HepG2 (cell line): ENCODE measurements around the gene TOP1. TPM values are rescaled to one million over a fixed set of nuclear protein-coding genes. Genes with fewer than 3 reads are reported as not detected.

Source experiments
- ELF3 ChIP-seq: IDR thresholded peaks from 2 replicates; pipeline ENCODE4 v1.6.1; 2016; ENCODE audit warnings: missing genetic modification reagents, missing compliant biosample characterization
- FOXJ3 ChIP-seq: sonication (generic); formaldehyde crosslinking; IDR thresholded peaks from 2 replicates; pipeline ENCODE4 v1.4.0; 2020; ENCODE audit warnings: missing genetic modification reagents, mild to moderate bottlenecking, borderline replicate concordance
- FOXM1 ChIP-seq: sonication (generic); formaldehyde crosslinking; IDR thresholded peaks from 2 replicates; pipeline ENCODE4 v1.5.0; 2020; ENCODE audit warnings: missing genetic modification reagents
- HDAC1 ChIP-seq: sonication (generic); formaldehyde crosslinking; IDR thresholded peaks from 2 replicates; pipeline ENCODE4 v1.5.1; 2020; ENCODE audit warnings: mild to moderate bottlenecking, missing genetic modification reagents
- KDM2A ChIP-seq: sonication (generic); formaldehyde crosslinking; IDR thresholded peaks from 2 replicates; pipeline ENCODE4 v1.4.0; 2020; ENCODE audit warnings: low read depth, missing genetic modification reagents, borderline replicate concordance
- KDM5A ChIP-seq: fragments of 200-600 bp; sonication (generic); IDR thresholded peaks from 2 replicates; pipeline ENCODE4 v1.7.0; 2018; ENCODE audit warnings: antibody characterized with exemption, mild to moderate bottlenecking, low read length, borderline replicate concordance
- NFYC ChIP-seq: IDR thresholded peaks from 2 replicates; pipeline ENCODE4 v1.6.1; 2016; ENCODE audit warnings: missing genetic modification reagents, missing compliant biosample characterization
- RAD21 ChIP-seq: fragments of 450-650 bp; formaldehyde crosslinking; IDR thresholded peaks from 2 replicates; pipeline ENCODE4 v1.5.0; 2020; ENCODE audit warnings: mild to moderate bottlenecking
- SALL1 ChIP-seq: sonication (generic); formaldehyde crosslinking; IDR thresholded peaks from 2 replicates; pipeline ENCODE4 v1.8.0; 2022; ENCODE audit warnings: mild to moderate bottlenecking, missing genetic modification reagents
- SOX6 ChIP-seq, 2 experiments: fragments of 450-650 bp in 1 of 2; sonication (generic) in 1 of 2; formaldehyde crosslinking in 1 of 2; IDR thresholded peaks; 2 replicates each; pipeline versions ENCODE4 v1.4.0 to v1.6.1; 2017 to 2020; ENCODE audit warnings: antibody characterized with exemption in 1 of 2, mild to moderate bottlenecking in 1 of 2, missing genetic modification reagents in 1 of 2
- SP5 ChIP-seq: IDR thresholded peaks from 2 replicates; pipeline ENCODE4 v1.6.1; 2016; ENCODE audit warnings: low read depth, borderline replicate concordance
- YEATS2 ChIP-seq: sonication (generic); formaldehyde crosslinking; IDR thresholded peaks from 2 replicates; pipeline ENCODE4 v1.4.0; 2020; ENCODE audit warnings: missing genetic modification reagents, borderline replicate concordance
- ZNF138 ChIP-seq: sonication (generic); formaldehyde crosslinking; IDR thresholded peaks from 2 replicates; pipeline ENCODE4 v1.5.0; 2020; ENCODE audit warnings: mild to moderate bottlenecking, low read depth, missing genetic modification reagents
- ZNF17 ChIP-seq: sonication (generic); formaldehyde crosslinking; IDR thresholded peaks from 2 replicates; pipeline ENCODE4 v1.5.0; 2020; ENCODE audit warnings: mild to moderate bottlenecking, missing genetic modification reagents
- ZNF205 ChIP-seq: IDR thresholded peaks from 2 replicates; pipeline ENCODE4 v1.6.1; 2018; ENCODE audit warnings: missing biosample characterization, missing genetic modification reagents
- ZNF224 ChIP-seq: sonication (generic); formaldehyde crosslinking; IDR thresholded peaks from 2 replicates; pipeline ENCODE4 v1.5.0; 2020; ENCODE audit warnings: mild to moderate bottlenecking, missing genetic modification reagents
- ZNF34 ChIP-seq: sonication (generic); formaldehyde crosslinking; IDR thresholded peaks from 2 replicates; pipeline ENCODE4 v1.4.0; 2020; ENCODE audit warnings: mild to moderate bottlenecking, missing genetic modification reagents, borderline replicate concordance
- ZNF383 ChIP-seq: sonication (generic); formaldehyde crosslinking; IDR thresholded peaks from 2 replicates; pipeline ENCODE4 v1.4.0; 2020; ENCODE audit warnings: missing genetic modification reagents, mild to moderate bottlenecking, borderline replicate concordance
- ZNF563 ChIP-seq: sonication (generic); formaldehyde crosslinking; IDR thresholded peaks from 2 replicates; pipeline ENCODE4 v1.8.0; 2022; ENCODE audit warnings: mild to moderate bottlenecking, moderate library complexity, missing genetic modification reagents
- ZNF639 ChIP-seq: conservative IDR thresholded peaks from 2 replicates; pipeline ENCODE4 v1.6.1; 2018; ENCODE audit warnings: missing genetic modification reagents
- ZNF879 ChIP-seq: sonication (generic); formaldehyde crosslinking; IDR thresholded peaks from 2 replicates; pipeline ENCODE4 v1.8.1; 2023; ENCODE audit warnings: missing genetic modification reagents
- ZZZ3 ChIP-seq: sonication (generic); formaldehyde crosslinking; IDR thresholded peaks from 2 replicates; pipeline ENCODE4 v1.4.0; 2020; ENCODE audit warnings: missing genetic modification reagents, mild to moderate bottlenecking, borderline replicate concordance
- polyA plus RNA-seq, 8 experiments: library from polyadenylated mRNA; depleted of rRNA in 3 of 8; stranded (reverse) in 7 of 8; unstranded in 1 of 8; fragments of >200 nt; fragmentation: Illumina TruSeq in 4 of 8; extraction: Trizol in 4 of 8; gene quantifications; 2 replicates each; pipeline versions ENCODE4 v1.2.1 to v1.2.3, GENCODE V29; 2011 to 2016; ENCODE audit warnings: low read depth in 4 of 8, missing spikeins in 1 of 8, mixed read lengths in 1 of 8; ENCODE audit not compliant: insufficient read depth in 1 of 8
- total RNA-seq, 5 experiments: library from RNA; depleted of rRNA; stranded (reverse); fragments of >200 nt; fragmentation: Illumina TruSeq; extraction: Trizol; gene quantifications; 2 replicates each; pipeline ENCODE4 v1.2.3, GENCODE V29; 2016; ENCODE audit warnings: low read depth in 1 of 5
- TF ChIP-seq, protein P1 (sequence below): sonication (generic); formaldehyde crosslinking; IDR thresholded peaks from 2 replicates; pipeline ENCODE4 v1.5.0; 2020; ENCODE audit warnings: mild to moderate bottlenecking, missing genetic modification reagents, moderate library complexity
- TF ChIP-seq, protein P2 (sequence below): sonication (generic); formaldehyde crosslinking; IDR thresholded peaks from 2 replicates; pipeline ENCODE4 v1.9.0; 2022; ENCODE audit warnings: missing genetic modification reagents, mild to moderate bottlenecking, borderline replicate concordance
- TF ChIP-seq, protein P3 (sequence below): IDR thresholded peaks from 2 replicates; pipeline ENCODE4 v1.6.1; 2016

Gene TOP1
- total and polyA plus RNA-seq, 2 of the 13 experiments (the other 11 are each of a cell fraction or from before 2014, with no cell fraction given), result 10.2 to 19.4 TPM

DNA sequence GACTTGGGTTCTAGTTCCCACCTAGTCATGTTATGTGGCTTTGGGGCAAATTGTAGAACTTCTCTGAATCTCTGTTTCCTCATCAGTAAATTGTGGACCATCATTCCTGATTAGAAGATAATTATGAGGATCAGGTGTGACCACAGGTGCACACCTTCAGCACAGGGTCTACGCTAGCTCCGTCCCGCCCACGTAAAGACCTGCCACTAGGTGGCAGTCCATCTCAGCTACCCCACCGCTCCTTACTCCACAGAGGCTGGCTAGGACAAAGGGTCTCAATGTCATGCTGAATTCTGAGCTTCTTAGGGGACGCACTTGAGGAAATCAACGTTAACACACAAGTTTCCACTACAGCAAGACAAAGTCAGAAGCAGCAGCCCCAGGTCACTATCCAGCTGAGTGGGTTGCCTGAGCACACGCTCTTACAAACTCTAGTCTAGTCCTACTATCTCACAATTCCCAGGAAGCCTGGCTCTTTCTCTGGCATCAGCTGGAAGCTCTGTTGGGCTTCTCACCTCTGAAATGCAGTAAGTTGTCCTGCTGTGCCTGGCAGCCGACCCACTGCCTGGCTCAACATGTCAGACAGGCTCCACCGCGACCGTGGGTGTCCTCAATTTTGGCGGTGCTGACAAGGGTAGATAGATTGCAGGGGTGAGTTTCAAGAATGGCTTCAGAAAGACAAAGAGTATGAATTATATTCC lies 106.7 kb downstream of the TOP1 start (continued):
- TF ChIP-seq ZNF138 (0 out of 2 replicates have a peak, but pooled peaks have one; percentile 80), YEATS2 (peak; percentile 43; the same call in 1 of the 2 replicates), SP5 (CRISPR knock-in tag) (peak; percentile 82), SALL1 (CRISPR knock-in tag) (peak; percentile 25; the same call in 1 of the 2 replicates), ZNF639 (0 out of 2 replicates have a peak, but pooled peaks have one; percentile 48), ZNF563 (CRISPR knock-in tag) (no peak), ZZZ3 (CRISPR knock-in tag) (no peak), NFYC (CRISPR knock-in tag) (peak; percentile 36; the same call in 1 of the 2 replicates), KDM5A (no peak), KDM2A (CRISPR knock-in tag) (peak; percentile 89), RAD21 (CRISPR knock-in tag) (peak; percentile 88), ZNF879 (CRISPR knock-in tag) (no peak), ZNF34 (CRISPR knock-in tag) (0 out of 2 replicates have a peak, but pooled peaks have one; percentile 46), ZNF383 (CRISPR knock-in tag) (0 out of 2 replicates have a peak, but pooled peaks have one; percentile 24), ELF3 (CRISPR knock-in tag) (peak; percentile 68; the same call in 1 of the 2 replicates), ZNF224 (0 out of 2 replicates have a peak, but pooled peaks have one; percentile 85), HDAC1 (peak; percentile 77), FOXJ3 (no peak), ZNF205 (CRISPR knock-in tag) (peak; percentile 78), ZNF17 (CRISPR knock-in tag) (no peak), SOX6 (IDR thresholded peaks at IDR 0.05) (no peak), SOX6 (CRISPR knock-in tag; IDR thresholded peaks at IDR 0.05) (no peak; the same call in 1 of the 2 replicates), FOXM1 (CRISPR knock-in tag) (no peak)
- TF ChIP-seq, protein P1, sequence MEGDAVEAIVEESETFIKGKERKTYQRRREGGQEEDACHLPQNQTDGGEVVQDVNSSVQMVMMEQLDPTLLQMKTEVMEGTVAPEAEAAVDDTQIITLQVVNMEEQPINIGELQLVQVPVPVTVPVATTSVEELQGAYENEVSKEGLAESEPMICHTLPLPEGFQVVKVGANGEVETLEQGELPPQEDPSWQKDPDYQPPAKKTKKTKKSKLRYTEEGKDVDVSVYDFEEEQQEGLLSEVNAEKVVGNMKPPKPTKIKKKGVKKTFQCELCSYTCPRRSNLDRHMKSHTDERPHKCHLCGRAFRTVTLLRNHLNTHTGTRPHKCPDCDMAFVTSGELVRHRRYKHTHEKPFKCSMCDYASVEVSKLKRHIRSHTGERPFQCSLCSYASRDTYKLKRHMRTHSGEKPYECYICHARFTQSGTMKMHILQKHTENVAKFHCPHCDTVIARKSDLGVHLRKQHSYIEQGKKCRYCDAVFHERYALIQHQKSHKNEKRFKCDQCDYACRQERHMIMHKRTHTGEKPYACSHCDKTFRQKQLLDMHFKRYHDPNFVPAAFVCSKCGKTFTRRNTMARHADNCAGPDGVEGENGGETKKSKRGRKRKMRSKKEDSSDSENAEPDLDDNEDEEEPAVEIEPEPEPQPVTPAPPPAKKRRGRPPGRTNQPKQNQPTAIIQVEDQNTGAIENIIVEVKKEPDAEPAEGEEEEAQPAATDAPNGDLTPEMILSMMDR (CRISPR knock-in tag), result peak; percentile 99
- TF ChIP-seq, protein P2, sequence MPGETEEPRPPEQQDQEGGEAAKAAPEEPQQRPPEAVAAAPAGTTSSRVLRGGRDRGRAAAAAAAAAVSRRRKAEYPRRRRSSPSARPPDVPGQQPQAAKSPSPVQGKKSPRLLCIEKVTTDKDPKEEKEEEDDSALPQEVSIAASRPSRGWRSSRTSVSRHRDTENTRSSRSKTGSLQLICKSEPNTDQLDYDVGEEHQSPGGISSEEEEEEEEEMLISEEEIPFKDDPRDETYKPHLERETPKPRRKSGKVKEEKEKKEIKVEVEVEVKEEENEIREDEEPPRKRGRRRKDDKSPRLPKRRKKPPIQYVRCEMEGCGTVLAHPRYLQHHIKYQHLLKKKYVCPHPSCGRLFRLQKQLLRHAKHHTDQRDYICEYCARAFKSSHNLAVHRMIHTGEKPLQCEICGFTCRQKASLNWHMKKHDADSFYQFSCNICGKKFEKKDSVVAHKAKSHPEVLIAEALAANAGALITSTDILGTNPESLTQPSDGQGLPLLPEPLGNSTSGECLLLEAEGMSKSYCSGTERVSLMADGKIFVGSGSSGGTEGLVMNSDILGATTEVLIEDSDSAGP (CRISPR knock-in tag), result no peak
- TF ChIP-seq, protein P3, sequence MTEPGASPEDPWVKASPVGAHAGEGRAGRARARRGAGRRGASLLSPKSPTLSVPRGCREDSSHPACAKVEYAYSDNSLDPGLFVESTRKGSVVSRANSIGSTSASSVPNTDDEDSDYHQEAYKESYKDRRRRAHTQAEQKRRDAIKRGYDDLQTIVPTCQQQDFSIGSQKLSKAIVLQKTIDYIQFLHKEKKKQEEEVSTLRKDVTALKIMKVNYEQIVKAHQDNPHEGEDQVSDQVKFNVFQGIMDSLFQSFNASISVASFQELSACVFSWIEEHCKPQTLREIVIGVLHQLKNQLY (CRISPR knock-in tag), result peak; percentile 55; the same call in 1 of the 2 replicates
